Mucosa of stomach (tissue), 1 donor: ENCODE results near the gene ZC3H8.

Source experiments
- H3K27me3 ChIP-seq: one replicate; pipeline ENCODE4 v1.7.0; 2013; ENCODE audit warnings: mild to moderate bottlenecking, low read length; ENCODE audit not compliant: control insufficient read depth, insufficient read depth
- H3K36me3 ChIP-seq: one replicate; pipeline ENCODE4 v1.7.0; 2013; ENCODE audit warnings: low read length; ENCODE audit not compliant: control insufficient read depth, insufficient read depth
- H3K4me1 ChIP-seq: one replicate; pipeline ENCODE4 v1.7.0; 2013; ENCODE audit warnings: mild to moderate bottlenecking, low read length; ENCODE audit not compliant: control insufficient read depth, insufficient read depth
- H3K4me3 ChIP-seq: one replicate; pipeline ENCODE4 v1.7.0; 2013; ENCODE audit warnings: low read length
- H3K9ac ChIP-seq: one replicate; pipeline ENCODE4 v1.7.0; 2013; ENCODE audit warnings: mild to moderate bottlenecking, low read length, moderate library complexity
- H3K9me3 ChIP-seq: one replicate; pipeline ENCODE4 v1.7.0; 2013; ENCODE audit warnings: mild to moderate bottlenecking, low read length, moderate library complexity; ENCODE audit not compliant: control insufficient read depth
- donor health status: Pancreatic carcinoma.

ZC3H8 gene

GRCh38 chr2:112168422-112169124 lies 86.3 kb downstream of the ZC3H8 start:
- no peaks in the 10 kb centered on the region for H3K4me1 ChIP-seq
- H3K9me3 ChIP-seq: no peaks in the 10 kb centered on the region
- no peaks in the 10 kb centered on the region for H3K27me3 ChIP-seq
- no peaks in the 10 kb centered on the region for H3K36me3 ChIP-seq
- no peak overlapping the region for H3K4me3 ChIP-seq
- H3K9ac ChIP-seq: no peak overlapping the region

GRCh38 chr2:112166806-112167499 lies 87.9 kb downstream of the ZC3H8 start:
- H3K4me3 ChIP-seq: no peak overlapping the region
- no peaks in the 10 kb centered on the region for H3K4me1 ChIP-seq
- no peaks in the 10 kb centered on the region for H3K36me3 ChIP-seq
- H3K9me3 ChIP-seq: no peaks in the 10 kb centered on the region
- H3K27me3 ChIP-seq: no peaks in the 10 kb centered on the region
- H3K9ac ChIP-seq: no peak overlapping the region

GRCh38 chr2:112165296-112165695 lies 89.5 kb downstream of the ZC3H8 start:
- no peak overlapping the region for H3K4me3 ChIP-seq
- H3K9me3 ChIP-seq: no peaks in the 10 kb centered on the region
- H3K9ac ChIP-seq: no peak overlapping the region
- H3K4me1 ChIP-seq: no peaks in the 10 kb centered on the region
- no peaks in the 10 kb centered on the region for H3K36me3 ChIP-seq
- H3K27me3 ChIP-seq: no peaks in the 10 kb centered on the region

GRCh38 chr2:112164876-112165275 lies 90.0 kb downstream of the ZC3H8 start:
- H3K36me3 ChIP-seq: no peaks in the 10 kb centered on the region
- no peaks in the 10 kb centered on the region for H3K4me1 ChIP-seq

GRCh38 chr2:112163541-112163981 lies 91.3 kb downstream of the ZC3H8 start:
- Histone ChIP-seq H3K36me3 (no peaks in the 10 kb centered on the region), H3K27me3 (no peaks in the 10 kb centered on the region), H3K9me3 (no peaks in the 10 kb centered on the region), H3K4me3 (no peak overlapping the region), H3K4me1 (no peaks in the 10 kb centered on the region), H3K9ac (no peak overlapping the region)

More at GRCh38 chr2:112164876-112165275, 90.0 kb downstream of the ZC3H8 start:
- Histone ChIP-seq H3K9me3 (no peaks in the 10 kb centered on the region), H3K4me3 (no peak overlapping the region), H3K9ac (no peak overlapping the region), H3K27me3 (no peaks in the 10 kb centered on the region)

- no peak overlapping the region for H3K4me3 ChIP-seq
- no peaks in the 10 kb centered on the region for H3K9me3 ChIP-seq
- H3K9ac ChIP-seq: no peak overlapping the region
- no peaks in the 10 kb centered on the region for H3K27me3 ChIP-seq
- H3K36me3 ChIP-seq: no peaks in the 10 kb centered on the region
- no peaks in the 10 kb centered on the region for H3K4me1 ChIP-seq
Measured at GRCh38 chr2:112162956-112163355, 91.9 kb downstream of the ZC3H8 start.

GRCh38 chr2:112162341-112162740 lies 92.5 kb downstream of the ZC3H8 start:
- Histone ChIP-seq H3K4me1 (no peaks in the 10 kb centered on the region), H3K9ac (no peak overlapping the region), H3K36me3 (no peaks in the 10 kb centered on the region), H3K27me3 (no peaks in the 10 kb centered on the region), H3K9me3 (no peaks in the 10 kb centered on the region), H3K4me3 (no peak overlapping the region)
